Brain microvascular endothelial cell (primary cell): ENCODE measurements around the gene PPP1CB.
A peak's percentile ranks its signal among the peaks of the same experiment; 100 is the strongest.

ENCODE experiments used
- DNase-seq: peaks from one replicate; pipeline ENCODE4 v3.0.0-alpha.2; 2020
- H3K27ac ChIP-seq: fragments of 250-450 bp; sonication (Bioruptor Pico); 2 replicates; pipeline ENCODE4 v1.5.1; 2020; ENCODE audit warnings: mild to moderate bottlenecking, moderate library complexity
- H3K27me3 ChIP-seq: fragments of 250-450 bp; sonication (Bioruptor Pico); replicated peaks from 2 replicates; pipeline ENCODE4 v1.5.1; 2020; ENCODE audit warnings: mild to moderate bottlenecking
- H3K36me3 ChIP-seq: fragments of 250-450 bp; sonication (Bioruptor Pico); replicated peaks from 2 replicates; pipeline ENCODE4 v1.5.1; 2020; ENCODE audit warnings: mild to moderate bottlenecking
- H3K4me3 ChIP-seq: 2 replicates; pipeline ENCODE4 v1.5.1; 2011; ENCODE audit warnings: low read depth, mild to moderate bottlenecking, control low read depth, low read length, moderate library complexity
- CTCF ChIP-seq: IDR thresholded peaks from 2 replicates; pipeline ENCODE4 v1.5.1; 2011; ENCODE audit warnings: low read depth, mild to moderate bottlenecking, moderate library complexity, low read length, control low read depth, inconsistent platforms; ENCODE audit errors: missing control alignments
- in situ Hi-C: cut with HindIII; loops from 2 replicates; pipeline ENCODE4 v1.10.0; 2017; ENCODE audit warnings: low sequenced_read_pairs, low pct_ligation_motif_present

PPP1CB gene

GRCh38 chr2:28758459-28758858, 6.8 kb downstream of the PPP1CB start:
- Histone ChIP-seq H3K27ac (no peak overlapping the region), H3K27me3 (no peaks in the 10 kb centered on the region), H3K36me3 (peaks cover 7% of the 10 kb centered on the region), H3K4me3 (no peak overlapping the region)
- DNase-seq, result no peak
- no peak for TF ChIP-seq CTCF
- in situ Hi-C loops, result no loop called here

GRCh38 chr2:28761420-28761819, 9.8 kb downstream of the PPP1CB start:
- in situ Hi-C loops, result no loop called here
- no peak for DNase-seq
- Histone ChIP-seq H3K4me3 (no peak overlapping the region), H3K36me3 (peaks cover 7% of the 10 kb centered on the region), H3K27ac (no peak overlapping the region), H3K27me3 (no peaks in the 10 kb centered on the region)
- TF ChIP-seq CTCF, result no peak

- Histone ChIP-seq H3K27me3 (no peaks in the 10 kb centered on the region), H3K27ac (peak overlapping the region; percentile 24), H3K4me3 (no peak overlapping the region), H3K36me3 (peaks cover 2% of the 10 kb centered on the region)
- TF ChIP-seq CTCF, result no peak
- in situ Hi-C loops, result no loop called here
- DNase-seq, result peak; percentile 16
Observed at GRCh38 chr2:28764909-28765711, 13.5 kb downstream of the PPP1CB start.

GRCh38 chr2:28766070-28766469, 14.4 kb downstream of the PPP1CB start:
- no peak for DNase-seq
- in situ Hi-C loops, result no loop called here
- H3K36me3 ChIP-seq, result no peaks in the 10 kb centered on the region
- no peak overlapping the region for H3K27ac ChIP-seq
- H3K4me3 ChIP-seq, result no peak overlapping the region
- H3K27me3 ChIP-seq, result no peaks in the 10 kb centered on the region
- TF ChIP-seq CTCF, result no peak

- in situ Hi-C loops, result no loop called here
- Histone ChIP-seq H3K27ac (no peak overlapping the region), H3K36me3 (no peaks in the 10 kb centered on the region), H3K27me3 (no peaks in the 10 kb centered on the region), H3K4me3 (no peak overlapping the region)
- DNase-seq, result no peak
- TF ChIP-seq CTCF, result no peak
Observed at GRCh38 chr2:28767337-28767736, 15.7 kb downstream of the PPP1CB start.

GRCh38 chr2:28768422-28768821, 16.8 kb downstream of the PPP1CB start:
- no peak overlapping the region for H3K4me3 ChIP-seq
- no peaks in the 10 kb centered on the region for H3K27me3 ChIP-seq
- no peak overlapping the region for H3K27ac ChIP-seq
- TF ChIP-seq CTCF, result no peak
- in situ Hi-C loops, result no loop called here
- DNase-seq, result no peak
- H3K36me3 ChIP-seq, result no peaks in the 10 kb centered on the region
